HCT116 (cell line): ENCODE results near the gene EP400. TPM values are rescaled to one million over a fixed set of nuclear protein-coding genes. Genes with fewer than 3 reads are reported as not detected.

Experiments used
- ATAC-seq: fragments of 200-7000 bp; cut with Tn5 transposase; 2 replicates; pipeline ENCODE4 v1.9.1; 2020; ENCODE audit warnings: mild to moderate bottlenecking, moderate library complexity
- BruUV-seq: library from RNA; stranded (reverse); fragments of 400-500 nt; replicated peaks from 2 replicates; lab custom pipeline; 2021; lab: Mats Ljungman, UMichigan
- CTCF ChIA-PET: fragments of 300-600 bp; sonication (Branson Sonifier 250); formaldehyde crosslinking; loops from one replicate; lab custom pipeline; 2021; ENCODE audit warnings: antibody characterized with exemption; lab: Charles Lee
- POLR2A ChIA-PET: fragments of 300-600, 350-600 bp; sonication (Branson Sonifier 250); formaldehyde crosslinking; loops from one replicate; lab custom pipeline; 2021; ENCODE audit warnings: antibody characterized with exemption; lab: Charles Lee
- RAD21 ChIA-PET, 2 experiments: fragments of 300-600 bp; sonication (Branson Sonifier 250); formaldehyde crosslinking; loops; one replicate each; lab custom pipeline; 2023; ENCODE audit warnings: low total read pairs in 2 of 2; ENCODE audit not compliant: uncharacterized antibody in 2 of 2, unreplicated experiment in 2 of 2, low non-redundant PET in 1 of 2; lab: Charles Lee
- DNase-seq: peaks from one replicate; pipeline ENCODE4 v3.0.0-alpha.2; 2010; ENCODE audit warnings: low read depth, low spot score
- H2AFZ ChIP-seq: fragments of 200-600 bp; shearing (Covaris generic), sonication (generic); 2 replicates; pipeline ENCODE4 v1.6.1; 2017; ENCODE audit warnings: low read depth, mixed run types, mixed read lengths, antibody characterized with exemption, low read length; ENCODE audit not compliant: poor library complexity, severe bottlenecking
- H3K27ac ChIP-seq: 2 replicates; pipeline ENCODE4 v1.5.1; 2012; ENCODE audit warnings: low read depth, low read length
- H3K27me3 ChIP-seq: fragments of 200-600 bp; sonication (generic); 2 replicates; pipeline ENCODE4 v1.6.1; 2016; ENCODE audit warnings: mixed run types, low read length, mixed read lengths; ENCODE audit not compliant: insufficient read depth
- H3K36me3 ChIP-seq, 2 experiments: fragments of 200-500 bp in 1 of 2; fragments of 200-600 bp in 1 of 2; sonication (Bioruptor generic) in 1 of 2; sonication (generic) in 1 of 2; 2 replicates each; pipeline versions ENCODE4 v1.5.1 to v1.6.1; 2014 to 2016; ENCODE audit warnings: low read length in 2 of 2, inconsistent platforms in 1 of 2, mixed read lengths in 1 of 2, mixed run types in 1 of 2; ENCODE audit not compliant: insufficient read depth in 2 of 2, control insufficient read depth in 1 of 2
- H3K4me1 ChIP-seq, 2 experiments: fragments of 200-600 bp in 1 of 2; sonication (generic) in 1 of 2; 2 replicates each; pipeline versions ENCODE4 v1.5.1 to v1.6.1; 2012 to 2017; ENCODE audit warnings: low read length in 2 of 2, inconsistent platforms in 1 of 2, mild to moderate bottlenecking in 1 of 2, mixed read lengths in 1 of 2, mixed run types in 1 of 2, moderate library complexity in 1 of 2; ENCODE audit not compliant: insufficient read depth in 2 of 2, control insufficient read depth in 1 of 2
- H3K4me2 ChIP-seq: fragments of 200-600 bp; sonication (generic); 2 replicates; pipeline ENCODE4 v1.6.1; 2017; ENCODE audit warnings: mixed run types, low read length, mixed read lengths
- H3K4me3 ChIP-seq, 2 experiments: fragments of 200-600 bp in 1 of 2; sonication (generic) in 1 of 2; replicated peaks in 1 of 2; 2 replicates each; pipeline ENCODE4 v1.5.1; 2011 to 2016; ENCODE audit warnings: low read length in 2 of 2, control low read depth in 1 of 2, low read depth in 1 of 2, mild to moderate bottlenecking in 1 of 2, mixed read lengths in 1 of 2, mixed run types in 1 of 2
- H3K79me2 ChIP-seq: fragments of 200-600 bp; sonication (generic); 2 replicates; pipeline ENCODE4 v1.6.1; 2017; ENCODE audit warnings: mild to moderate bottlenecking, mixed run types, low read length, moderate library complexity, mixed read lengths; ENCODE audit not compliant: insufficient read depth
- H3K9ac ChIP-seq: fragments of 200-600 bp; sonication (generic); 2 replicates; pipeline ENCODE4 v1.6.1; 2016; ENCODE audit warnings: low read length, mixed read lengths
- H3K9me2 ChIP-seq: fragments of 200-600 bp; sonication (generic), shearing (Covaris generic); 2 replicates; pipeline ENCODE4 v1.6.1; 2017; ENCODE audit warnings: mixed run types, mild to moderate bottlenecking, moderate library complexity; ENCODE audit not compliant: insufficient read depth
- H3K9me3 ChIP-seq, 2 experiments: fragments of 200-500 bp in 1 of 2; fragments of 200-600 bp in 1 of 2; sonication (Bioruptor generic) in 1 of 2; sonication (generic) in 1 of 2; 2 replicates each; pipeline ENCODE4 v1.6.1; 2014 to 2017; ENCODE audit warnings: low read length in 2 of 2, mixed read lengths in 2 of 2, inconsistent platforms in 1 of 2, low read depth in 1 of 2, mild to moderate bottlenecking in 1 of 2, mixed run types in 1 of 2, moderate library complexity in 1 of 2; ENCODE audit not compliant: control insufficient read depth in 1 of 2, insufficient read depth in 1 of 2
- H4K20me1 ChIP-seq: fragments of 200-600 bp; sonication (generic), shearing (Covaris generic); 2 replicates; pipeline ENCODE4 v1.6.1; 2017; ENCODE audit warnings: mixed run types, mild to moderate bottlenecking, moderate library complexity; ENCODE audit not compliant: insufficient read depth
- ATF3 ChIP-seq: IDR thresholded peaks from 2 replicates; pipeline ENCODE4 v1.6.1; 2012
- EGR1 ChIP-seq: IDR thresholded peaks from 2 replicates; pipeline ENCODE4 v1.6.1; 2012; ENCODE audit warnings: low read depth
- EZH2 ChIP-seq: fragments of 200-600 bp; sonication (generic); IDR thresholded peaks from 2 replicates; pipeline ENCODE4 v1.6.1; 2017; ENCODE audit warnings: antibody characterized with exemption, mixed run types
- EZH2phosphoT487 ChIP-seq: fragments of 200-600 bp; IDR thresholded peaks from 2 replicates; pipeline ENCODE4 v1.6.1; 2018; ENCODE audit warnings: antibody characterized with exemption, borderline replicate concordance
- FOSL1 ChIP-seq: IDR thresholded peaks from 2 replicates; pipeline ENCODE4 v1.6.1; 2012; ENCODE audit warnings: low read depth
- MAX ChIP-seq: IDR thresholded peaks from 2 replicates; pipeline ENCODE4 v1.6.1; 2012
- POLR2AphosphoS5 ChIP-seq: IDR thresholded peaks from 2 replicates; pipeline ENCODE4 v1.6.1; 2011; ENCODE audit warnings: mild to moderate bottlenecking, low read depth, low read length, moderate library complexity
- RAD21 ChIP-seq: IDR thresholded peaks from 2 replicates; pipeline ENCODE4 v1.6.1; 2012; ENCODE audit warnings: low read depth, mild to moderate bottlenecking
- REST ChIP-seq: IDR thresholded peaks from 2 replicates; pipeline ENCODE4 v1.6.1; 2012; ENCODE audit warnings: low read depth
- SRF ChIP-seq: IDR thresholded peaks from 2 replicates; pipeline ENCODE4 v1.6.1; 2012; ENCODE audit warnings: low read depth
- ZBTB33 ChIP-seq: IDR thresholded peaks from 2 replicates; pipeline ENCODE4 v1.6.1; 2011; ENCODE audit warnings: mild to moderate bottlenecking, low read length, moderate library complexity; ENCODE audit not compliant: insufficient replicate concordance; ENCODE audit errors: extremely low read depth
- ZFX ChIP-seq: fragments of 450-650 bp; IDR thresholded peaks from 2 replicates; pipeline ENCODE4 v1.6.1; 2017
- ZNF274 ChIP-seq: fragments of 200-500 bp; sonication (Bioruptor generic); IDR thresholded peaks from 2 replicates; pipeline ENCODE4 v1.6.1; 2014; ENCODE audit warnings: mild to moderate bottlenecking, low read depth, low read length, inconsistent platforms
- intact Hi-C: fragments of 100-400 bp; cut with micrococcal nuclease; formaldehyde crosslinking; loops from 2 replicates; pipeline ENCODE4 v1.10.0; 2022
- total RNA-seq: library from RNA; stranded (reverse); gene quantifications from one replicate; pipeline ENCODE4 v1.2.1, GENCODE V29; 2021; ENCODE audit not compliant: unreplicated experiment

EP400 gene
- total RNA-seq, 1 experiment from 2014 or later = 54.5 TPM

- Histone ChIP-seq H3K9me3 (no peaks in the 10 kb centered on the region), H3K27me3 (no peaks in the 10 kb centered on the region), H3K4me3 (no peak overlapping the region), H3K9me2 (no peaks in the 10 kb centered on the region), H2AFZ (no peak overlapping the region), H3K36me3 (peaks cover 42 to 45% of the 10 kb centered on the region in 2 experiments; a peak in 3 of 4 replicates), H4K20me1 (no peaks in the 10 kb centered on the region), H3K4me1 (no peaks in the 10 kb centered on the region), H3K9ac (no peak overlapping the region), H3K4me2 (no peak overlapping the region), H3K79me2 (no peaks in the 10 kb centered on the region), H3K27ac (no peak overlapping the region)
- DNase-seq (no peak), ATAC-seq (no peak)
- TF ChIP-seq EZH2phosphoT487 = no peak
- no peak for TF ChIP-seq EGR1
- TF ChIP-seq ZFX = no peak
- no peak for TF ChIP-seq RAD21
- TF ChIP-seq REST = no peak
- TF ChIP-seq EZH2 = no peak
- no peak for TF ChIP-seq SRF
- no peak for TF ChIP-seq ZNF274
- TF ChIP-seq ZBTB33 = no peak
- no peak for TF ChIP-seq FOSL1
- no peak for TF ChIP-seq POLR2AphosphoS5
- TF ChIP-seq MAX = no peak
- no peak for TF ChIP-seq ATF3
- intact Hi-C loops = no loop called here
- ChIA-PET POLR2A (no interaction called here), RAD21 (no interaction called here), CTCF (no interaction called here)
- BruUV-seq = no TSS peak
Observed at GRCh38 chr12:132027636-132028035, 77.9 kb downstream of the EP400 start.
